NCI-H187 (cell line): ENCODE data around the gene CLHC1.
"Not testable (repeated sequence)": the region's sequence is repeated elsewhere in the genome, so short reads cannot be mapped to it uniquely, and the experiment has no call there.

Experiments used
- DNase-seq, 2 experiments: peaks; one replicate each; lab custom pipeline; 2025; lab: John Stamatoyannopoulos, UW

Gene CLHC1

DNA sequence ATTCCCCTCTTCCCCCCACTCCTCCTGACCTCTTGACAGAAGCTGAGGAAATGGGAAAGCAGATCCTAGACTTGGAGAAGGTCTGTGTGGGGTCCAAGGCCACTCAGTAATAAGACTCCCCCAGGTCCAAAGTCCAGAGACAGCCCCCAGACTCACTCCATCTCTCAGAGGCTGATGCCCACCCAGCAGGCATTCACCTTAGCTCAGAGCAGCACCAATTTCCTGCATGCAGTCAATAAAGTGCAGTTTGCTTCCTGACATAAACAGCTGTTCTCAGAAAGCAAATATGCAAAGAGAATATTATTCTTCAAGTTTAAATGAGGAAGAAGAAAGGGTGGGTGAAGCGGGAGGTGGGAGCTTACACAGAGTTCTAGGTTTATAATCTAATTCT lies 97.8 kb downstream of the CLHC1 start:
- DNase-seq = no peak

DNA sequence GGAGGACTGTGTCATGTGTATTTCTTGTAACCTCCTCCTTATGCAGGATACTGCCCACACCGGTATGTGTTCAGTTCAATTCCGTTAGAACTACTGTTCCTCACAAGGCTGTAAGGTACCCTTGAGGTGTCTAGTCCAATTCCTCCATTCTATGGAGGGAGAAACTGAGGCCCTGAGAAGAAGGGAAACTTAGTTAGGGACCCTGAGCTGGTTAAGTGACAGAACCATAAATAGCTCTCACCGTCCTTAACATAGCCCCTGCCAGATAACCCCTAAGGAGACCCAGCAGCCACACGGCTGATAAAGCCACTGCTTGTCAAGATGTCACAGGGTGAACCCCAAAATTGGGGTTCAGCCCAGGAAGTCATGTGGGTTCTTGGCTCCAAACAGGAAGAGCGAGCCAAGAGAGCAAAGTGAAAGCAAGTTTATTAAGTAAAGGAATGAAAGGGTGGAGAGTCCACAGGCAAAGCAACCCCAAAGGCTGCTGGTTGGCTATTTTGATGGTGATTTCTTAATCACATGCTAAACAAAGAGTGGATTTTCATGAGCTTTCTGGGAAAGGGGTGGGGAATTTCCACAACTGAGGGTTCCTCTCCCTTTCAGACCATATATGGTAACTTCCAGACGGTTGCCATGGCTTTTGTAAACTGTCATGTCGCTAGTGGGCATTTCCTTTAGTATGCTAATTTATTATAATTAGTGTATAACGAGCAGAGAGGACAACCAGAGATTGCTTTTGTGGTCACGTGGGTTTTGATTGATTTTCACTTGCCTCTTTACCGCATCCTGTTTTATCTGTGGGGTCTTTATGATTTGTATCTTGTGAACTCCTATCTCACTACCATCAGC lies 98.4 kb downstream of the CLHC1 start:
- no peak for DNase-seq

DNA sequence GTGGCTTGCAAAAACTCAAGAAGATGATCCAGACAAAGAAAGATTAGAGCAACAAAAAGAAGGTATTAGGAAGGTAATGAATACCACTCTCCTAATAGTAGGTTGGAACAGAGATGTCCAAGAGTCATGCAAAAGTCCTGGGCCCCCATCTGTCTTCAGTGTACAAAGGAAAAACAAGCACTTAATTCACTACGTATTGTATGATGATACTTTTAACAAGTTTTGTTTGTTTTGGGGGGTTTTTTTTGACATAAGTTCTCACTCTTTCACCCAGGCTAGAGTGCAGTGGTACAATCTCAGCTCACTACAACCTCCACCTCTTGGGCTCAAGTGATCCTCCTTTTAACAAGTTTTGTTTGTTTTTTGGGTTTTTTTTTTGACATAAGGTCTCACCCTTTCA lies 101.2 kb downstream of the CLHC1 start:
- DNase-seq = no peak

DNA sequence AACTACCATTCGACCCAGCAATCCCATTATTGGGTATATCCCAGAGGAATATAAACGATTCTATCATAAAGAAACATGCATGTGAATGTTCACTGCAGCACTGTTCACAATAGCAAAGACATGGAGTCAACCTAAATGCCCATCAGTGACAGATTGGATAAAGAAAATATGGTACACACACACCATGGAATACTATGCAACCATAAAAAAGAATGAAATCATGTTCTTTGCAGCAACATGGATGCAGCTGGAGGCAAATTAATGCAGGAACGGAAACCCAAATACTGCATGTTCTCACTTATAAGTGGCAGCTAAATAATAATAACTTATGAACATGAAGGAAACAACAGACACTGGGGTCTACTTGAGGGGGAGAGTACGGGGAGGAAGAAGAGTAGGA lies 105.5 kb downstream of the CLHC1 start:
- DNase-seq = not testable (repeated sequence)
